Measurements from ENCODE around the gene STAG3. TPM values are rescaled to one million over a fixed set of nuclear protein-coding genes. Genes with fewer than 3 reads are reported as not detected.
A peak's percentile ranks its signal among the peaks of the same experiment; 100 is the strongest.
"Not testable (repeated sequence)": the region's sequence is repeated elsewhere in the genome, so short reads cannot be mapped to it uniquely, and the experiment has no call there.

STAG3 gene
- total RNA-seq, 1 experiment from 2014 or later, result 1.7 TPM

DNA sequence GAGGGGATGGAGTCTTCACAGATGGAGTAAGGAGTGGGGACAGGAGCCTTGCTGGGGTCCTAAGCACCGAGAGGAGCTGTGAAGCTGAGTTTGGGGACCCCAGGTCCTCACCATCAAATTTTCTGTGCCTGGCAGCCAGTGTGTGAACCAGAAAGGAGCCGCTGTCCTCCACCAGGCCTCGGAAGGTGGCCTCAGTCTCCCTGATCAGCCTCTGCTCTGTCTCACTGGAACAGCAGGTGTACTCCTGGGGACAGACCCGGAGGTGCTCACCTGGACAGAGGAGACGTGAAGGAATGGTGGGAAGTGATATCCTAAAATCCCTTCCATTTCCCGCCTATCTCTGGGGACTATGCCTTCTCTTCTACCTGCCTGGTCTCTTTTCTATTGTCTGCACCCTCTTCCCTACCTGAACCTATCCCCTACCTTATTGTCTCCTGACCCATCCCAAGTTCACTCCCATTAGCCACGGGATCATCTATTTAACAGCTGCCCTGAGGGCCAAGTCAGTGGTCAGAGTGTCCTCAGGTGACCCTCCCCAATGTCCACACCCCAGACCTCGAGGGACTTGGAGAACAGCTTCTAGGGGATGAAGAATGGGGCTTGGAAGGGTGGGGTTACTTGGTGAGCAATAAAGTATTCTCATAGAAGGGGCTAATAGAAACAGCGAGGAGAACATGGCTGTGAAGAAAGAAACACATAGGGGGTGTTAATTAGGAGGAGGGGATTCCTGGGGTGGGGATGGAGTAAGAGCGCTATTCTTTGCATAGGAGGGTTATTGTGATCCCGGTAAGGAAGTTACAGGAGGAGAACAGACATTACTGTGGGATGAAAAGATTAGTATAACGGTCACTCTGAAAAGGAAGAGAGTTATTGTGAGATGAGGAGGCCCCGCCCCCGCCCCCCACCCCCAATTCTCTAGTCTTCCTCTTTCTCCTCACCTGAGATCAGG is 1.3 kb upstream of the STAG3 start:
- in situ Hi-C loops (cut with HindIII; ENCODE audit: low pct_unique_long_range_greater_than_20kb, low sequenced_read_pairs) (no loop called here), intact Hi-C loops (cut with micrococcal nuclease; ENCODE audit: unreplicated experiment) (no loop called here)
- TF ChIP-seq REST (IDR thresholded peaks at IDR 0.05; ENCODE audit: insufficient read depth in 1 of 2, low read depth in 2 of 2, low read length in 1 of 2) (no peak), SIN3A (IDR thresholded peaks at IDR 0.05; ENCODE audit: borderline replicate concordance, insufficient read depth, low read depth, low read length) (no peak), TCF7L2 (IDR thresholded peaks at IDR 0.05; ENCODE audit: low read depth, low read length) (no peak), POLR2AphosphoS5 (IDR thresholded peaks at IDR 0.05; ENCODE audit: low read depth, low read length) (no peak), CTCF (IDR thresholded peaks at IDR 0.05) (no peak)
- no TSS peak for BruUV-seq (replicated peaks)
- H3K36me3 ChIP-seq (ENCODE audit: control insufficient read depth, insufficient read depth, low read length), result peaks cover 2% of the 10 kb centered on the region; the same call in 1 of the 2 replicates
- peak overlapping the region; percentile 67 to 87 for H3K4me3 ChIP-seq (ENCODE audit: low read depth in 2 of 2, low read length in 2 of 2)
- no peak for ATAC-seq
- DNase-seq (ENCODE audit: low read depth, low spot score), result no peak
- H3K27ac ChIP-seq (ENCODE audit: low read length), result peak overlapping the region; percentile 77
- no peaks in the 10 kb centered on the region for H3K27me3 ChIP-seq (ENCODE audit: control insufficient read depth, insufficient read depth, low read length)
- H3K9me3 ChIP-seq (ENCODE audit: control insufficient read depth, insufficient read depth, low read depth, low read length), result no peaks in the 10 kb centered on the region
- POLR2A ChIA-PET, result no interaction called here
- CTCF ChIA-PET, result no interaction called here
- 0 out of 2 replicates have a peak, but pooled peaks cover 3% of the 10 kb centered on the region for H3K4me1 ChIP-seq (ENCODE audit: control insufficient read depth, insufficient read depth, low read length)

- in situ Hi-C loops (cut with HindIII; ENCODE audit: low pct_unique_long_range_greater_than_20kb, low sequenced_read_pairs); H3K36me3 ChIP-seq (ENCODE audit: control insufficient read depth, insufficient read depth, low read length); H3K27me3 ChIP-seq (ENCODE audit: control insufficient read depth, insufficient read depth, low read length); H3K4me1 ChIP-seq (ENCODE audit: control insufficient read depth, insufficient read depth, low read length); DNase-seq (ENCODE audit: low read depth, low spot score); POLR2A ChIA-PET; BruUV-seq (replicated peaks); ATAC-seq; intact Hi-C loops (cut with micrococcal nuclease; ENCODE audit: unreplicated experiment); H3K9me3 ChIP-seq (ENCODE audit: control insufficient read depth, insufficient read depth, low read depth, low read length); H3K4me3 ChIP-seq (ENCODE audit: low read depth in 2 of 2, low read length in 2 of 2); H3K27ac ChIP-seq (ENCODE audit: low read length): not testable (repeated sequence)
- CTCF ChIA-PET, result interaction anchor here (0.5 kb wide), 1 partner anchor 17 kb away, joined by 5 read pairs; no protein-coding TSS in a partner anchor
Measured at GRCh38 chr7:100180084-100180483, 2.4 kb downstream of the STAG3 start.

- ATAC-seq; POLR2A ChIA-PET; H3K4me1 ChIP-seq (ENCODE audit: control insufficient read depth, insufficient read depth, low read length); H3K36me3 ChIP-seq (ENCODE audit: control insufficient read depth, insufficient read depth, low read length); DNase-seq (ENCODE audit: low read depth, low spot score); H3K9me3 ChIP-seq (ENCODE audit: control insufficient read depth, insufficient read depth, low read depth, low read length); intact Hi-C loops (cut with micrococcal nuclease; ENCODE audit: unreplicated experiment); H3K27me3 ChIP-seq (ENCODE audit: control insufficient read depth, insufficient read depth, low read length); in situ Hi-C loops (cut with HindIII; ENCODE audit: low pct_unique_long_range_greater_than_20kb, low sequenced_read_pairs); H3K27ac ChIP-seq (ENCODE audit: low read length); CTCF ChIA-PET; H3K4me3 ChIP-seq (ENCODE audit: low read depth in 2 of 2, low read length in 2 of 2); BruUV-seq (replicated peaks): not testable (repeated sequence)
Measured at GRCh38 chr7:100182616-100183015, 4.9 kb downstream of the STAG3 start.

DNA sequence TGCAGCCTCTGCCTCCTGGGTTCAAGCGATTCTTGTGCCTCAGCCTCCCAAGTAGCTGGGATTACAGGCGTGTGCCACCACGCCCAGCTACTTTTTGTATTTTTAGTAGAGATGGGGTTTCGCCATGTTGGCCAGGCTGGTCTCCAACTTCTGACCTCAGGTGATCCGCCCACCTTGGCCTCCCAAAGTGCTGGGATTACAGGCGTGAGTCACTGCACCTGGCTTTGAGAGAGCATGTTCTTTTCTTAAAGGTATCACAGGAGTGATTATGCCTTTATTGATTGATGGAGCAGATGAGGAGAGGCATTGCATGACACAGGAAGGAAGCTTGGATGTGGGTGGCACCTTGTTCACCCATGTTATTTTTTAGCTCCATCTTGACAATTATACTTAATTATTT is 5.4 kb downstream of the STAG3 start:
- H3K36me3 ChIP-seq (ENCODE audit: control insufficient read depth, insufficient read depth, low read length); ATAC-seq; DNase-seq (ENCODE audit: low read depth, low spot score); BruUV-seq (replicated peaks); H3K27me3 ChIP-seq (ENCODE audit: control insufficient read depth, insufficient read depth, low read length); CTCF ChIA-PET; H3K4me3 ChIP-seq (ENCODE audit: low read depth in 2 of 2, low read length in 2 of 2); POLR2A ChIA-PET; in situ Hi-C loops (cut with HindIII; ENCODE audit: low pct_unique_long_range_greater_than_20kb, low sequenced_read_pairs); intact Hi-C loops (cut with micrococcal nuclease; ENCODE audit: unreplicated experiment); H3K4me1 ChIP-seq (ENCODE audit: control insufficient read depth, insufficient read depth, low read length); H3K27ac ChIP-seq (ENCODE audit: low read length); H3K9me3 ChIP-seq (ENCODE audit: control insufficient read depth, insufficient read depth, low read depth, low read length): not testable (repeated sequence)

Measured in Panc1 (cell line).